Suprapubic skin (tissue), 4 donors: ENCODE measurements around the gene POU3F2.

Experiments
- POLR2A ChIP-seq, 2 donors: fragments of 450-650 bp; IDR thresholded peaks; one replicate each; pipeline ENCODE4 v1.6.1; 2017; ENCODE audit warnings: antibody characterized with exemption in 2 of 2, mild to moderate bottlenecking in 2 of 2, moderate library complexity in 2 of 2
- POLR2AphosphoS5 ChIP-seq, 3 donors: sonication (generic); formaldehyde crosslinking; IDR thresholded peaks; one replicate each; pipeline ENCODE4 v1.6.1; 2017; ENCODE audit warnings: antibody characterized with exemption in 3 of 3
- TF ChIP-seq, protein P1 (sequence below), 2 donors: fragments of 200-600 bp in 1 of 2; fragments of 450-650 bp in 1 of 2; sonication (generic) in 1 of 2; IDR thresholded peaks; one replicate each; pipeline ENCODE4 v1.5.1; 2016 to 2019; ENCODE audit warnings: antibody characterized with exemption in 2 of 2, mild to moderate bottlenecking in 1 of 2, moderate library complexity in 1 of 2

DNA sequence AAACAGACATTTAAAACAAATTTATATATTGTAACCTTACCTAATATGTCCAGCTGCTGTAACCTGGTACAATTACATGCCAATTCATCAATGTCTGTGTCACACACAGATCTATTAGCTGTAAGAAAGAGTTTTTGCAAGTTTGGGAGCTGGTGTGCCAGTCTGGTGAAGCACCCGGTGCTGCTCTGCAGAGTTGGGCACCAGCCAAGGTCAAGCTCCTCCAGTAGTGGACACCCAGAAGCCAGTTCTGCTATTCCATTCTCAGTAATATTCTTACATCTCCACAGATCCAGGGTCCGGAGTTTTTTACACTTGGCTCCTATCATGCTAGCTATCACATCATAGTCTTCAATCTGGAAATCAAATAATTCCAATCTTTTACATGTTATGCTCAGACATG, 41.0 kb downstream of the POU3F2 start:
- no peak for TF ChIP-seq POLR2A (IDR thresholded peaks at IDR 0.05)
- no peak for TF ChIP-seq POLR2AphosphoS5 (IDR thresholded peaks at IDR 0.05)
- TF ChIP-seq, protein P1, sequence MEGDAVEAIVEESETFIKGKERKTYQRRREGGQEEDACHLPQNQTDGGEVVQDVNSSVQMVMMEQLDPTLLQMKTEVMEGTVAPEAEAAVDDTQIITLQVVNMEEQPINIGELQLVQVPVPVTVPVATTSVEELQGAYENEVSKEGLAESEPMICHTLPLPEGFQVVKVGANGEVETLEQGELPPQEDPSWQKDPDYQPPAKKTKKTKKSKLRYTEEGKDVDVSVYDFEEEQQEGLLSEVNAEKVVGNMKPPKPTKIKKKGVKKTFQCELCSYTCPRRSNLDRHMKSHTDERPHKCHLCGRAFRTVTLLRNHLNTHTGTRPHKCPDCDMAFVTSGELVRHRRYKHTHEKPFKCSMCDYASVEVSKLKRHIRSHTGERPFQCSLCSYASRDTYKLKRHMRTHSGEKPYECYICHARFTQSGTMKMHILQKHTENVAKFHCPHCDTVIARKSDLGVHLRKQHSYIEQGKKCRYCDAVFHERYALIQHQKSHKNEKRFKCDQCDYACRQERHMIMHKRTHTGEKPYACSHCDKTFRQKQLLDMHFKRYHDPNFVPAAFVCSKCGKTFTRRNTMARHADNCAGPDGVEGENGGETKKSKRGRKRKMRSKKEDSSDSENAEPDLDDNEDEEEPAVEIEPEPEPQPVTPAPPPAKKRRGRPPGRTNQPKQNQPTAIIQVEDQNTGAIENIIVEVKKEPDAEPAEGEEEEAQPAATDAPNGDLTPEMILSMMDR (IDR thresholded peaks at IDR 0.05), result no peak
